HG02981 (cell line): ENCODE measurements around the gene LNPEP.
"Not testable (repeated sequence)": the region's sequence is repeated elsewhere in the genome, so short reads cannot be mapped to it uniquely, and the experiment has no call there.

ENCODE experiments used
- ATAC-seq: cut with Tn5 transposase; IDR thresholded peaks from one replicate; pipeline ENCODE4 v1.9.1; 2021; ENCODE audit warnings: mild to moderate bottlenecking, moderate library complexity; ENCODE audit not compliant: unreplicated experiment

LNPEP gene

DNA sequence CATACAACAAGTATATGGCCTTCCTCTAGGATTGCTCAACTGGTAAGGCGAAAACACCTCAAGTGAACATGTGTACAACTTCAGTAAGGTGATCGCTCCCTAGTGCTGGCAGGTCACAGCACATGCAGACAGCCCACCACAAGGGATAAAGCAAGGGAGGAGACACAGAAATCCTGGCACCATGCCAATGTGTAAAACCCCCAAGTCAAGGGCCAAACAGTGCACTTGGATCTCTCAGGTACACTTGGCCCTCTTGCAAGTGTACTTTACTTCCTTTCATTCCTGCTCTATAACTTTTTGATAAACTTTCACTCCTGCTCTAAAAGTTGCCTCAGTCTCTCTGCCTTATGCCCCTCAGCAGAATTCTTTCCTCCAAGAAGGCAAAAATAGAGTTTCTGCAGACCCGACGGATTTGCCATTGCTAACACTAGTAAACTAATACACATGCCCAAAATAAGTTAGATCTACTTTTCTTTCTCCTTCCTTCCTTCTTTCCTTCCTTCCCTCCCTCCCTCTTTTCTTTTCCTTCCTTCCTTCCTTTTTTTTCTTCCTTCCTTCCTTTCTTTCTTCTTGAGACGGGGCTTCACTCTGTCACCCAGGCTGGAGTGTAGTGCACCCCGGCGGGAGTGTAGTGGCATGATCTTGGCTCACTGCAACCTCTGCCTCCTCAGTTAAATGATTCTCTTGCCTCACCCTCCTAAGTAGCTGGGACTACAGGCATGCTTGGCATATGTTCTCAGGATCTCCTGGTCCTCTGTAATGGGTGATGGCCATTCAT lies 6.8 kb upstream of the LNPEP start:
- ATAC-seq, result no peak

DNA sequence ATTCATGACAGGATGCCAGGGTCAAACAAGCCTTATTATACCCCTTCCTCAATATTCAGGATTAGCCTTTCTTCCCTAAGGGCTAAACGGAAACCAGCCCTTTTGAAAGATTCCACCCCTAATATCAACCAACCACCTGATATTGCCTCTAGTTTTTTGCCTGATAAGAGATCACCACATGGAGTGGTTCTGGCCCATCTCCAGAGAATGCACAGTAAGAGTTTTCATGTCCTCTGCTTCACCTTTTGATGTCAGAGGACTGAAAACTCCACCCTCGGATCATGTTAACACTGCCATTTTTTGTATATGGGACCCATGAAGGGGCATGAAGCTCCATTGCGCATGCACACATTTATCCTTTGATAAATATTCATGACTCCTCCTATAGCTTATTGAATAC lies 5.8 kb upstream of the LNPEP start:
- ATAC-seq, result no peak

DNA sequence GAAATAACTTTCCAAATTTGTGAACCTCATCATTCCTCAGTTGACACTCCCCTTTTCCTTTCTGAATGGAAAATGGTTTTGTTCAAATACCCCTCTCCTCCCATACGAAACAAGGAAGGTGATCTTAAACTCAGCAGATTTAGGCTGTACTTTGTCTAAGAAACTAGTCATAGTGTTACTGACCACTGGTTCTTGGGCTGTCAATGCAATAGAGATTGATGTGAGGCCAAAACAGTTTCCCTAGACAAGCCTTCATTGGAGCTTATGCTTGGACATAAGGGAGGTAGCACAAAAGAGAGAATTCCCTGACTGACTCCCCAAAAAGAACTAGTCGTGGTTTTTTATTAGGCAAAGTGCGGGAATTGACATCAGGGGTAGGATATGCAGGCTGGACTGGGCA lies 5.3 kb upstream of the LNPEP start:
- ATAC-seq, result no peak

DNA sequence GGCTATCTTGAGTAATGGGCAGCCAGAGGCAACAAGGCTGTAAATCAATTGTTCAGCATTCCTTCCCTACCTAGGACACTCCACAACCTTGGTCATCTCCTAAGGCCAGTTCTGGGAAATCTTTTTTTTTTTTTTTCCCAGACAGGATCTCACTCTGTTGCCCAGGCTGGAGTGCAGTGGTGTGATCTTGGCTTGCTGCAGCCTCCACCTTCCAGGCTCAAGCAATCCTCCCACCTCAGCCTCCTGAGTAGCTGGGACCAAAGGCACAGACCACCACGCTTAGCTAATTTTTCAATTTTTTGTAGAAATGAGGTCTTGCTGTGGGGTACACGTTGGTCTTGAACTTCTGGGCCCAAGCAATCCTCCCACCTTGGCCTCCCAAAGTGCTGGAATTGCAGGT lies 4.8 kb upstream of the LNPEP start:
- not testable (repeated sequence) for ATAC-seq

DNA sequence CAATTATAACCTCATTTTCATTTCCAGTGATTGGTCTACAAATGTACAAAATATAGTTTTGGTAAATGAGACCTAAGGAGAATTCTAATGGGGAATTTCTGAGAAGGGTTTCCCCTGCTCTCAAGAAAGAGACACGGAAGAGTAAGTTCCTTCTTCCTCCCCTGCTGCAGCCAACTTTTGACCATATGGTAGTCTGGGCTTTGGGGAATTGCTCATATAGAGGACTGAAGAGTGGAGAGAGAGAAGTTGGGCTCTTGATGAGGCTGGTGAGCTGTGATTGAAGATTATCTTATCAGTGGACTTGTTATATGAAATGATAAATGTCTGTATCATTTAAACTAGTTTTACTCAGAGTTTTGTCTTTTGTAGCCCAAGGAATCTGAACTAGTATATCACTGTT lies 4.3 kb upstream of the LNPEP start:
- ATAC-seq, result no peak

DNA sequence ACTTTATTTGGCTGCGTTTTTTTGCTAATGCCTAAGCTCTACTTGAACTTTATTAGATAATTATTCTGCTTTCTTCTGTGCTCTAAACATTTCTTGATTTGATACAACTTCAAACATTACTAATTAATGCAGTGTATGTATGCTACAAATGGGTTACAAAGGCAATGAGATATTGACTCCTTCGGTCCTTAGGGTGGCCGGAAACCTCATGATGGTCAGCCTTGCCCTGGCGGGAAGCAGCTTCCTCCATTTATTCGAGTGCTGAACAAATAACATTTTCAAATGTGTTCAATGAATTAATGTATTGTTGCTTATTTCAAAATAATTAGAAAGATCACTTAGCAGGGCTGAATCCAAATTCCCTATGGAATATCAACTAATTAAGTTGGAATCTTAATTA lies 3.9 kb upstream of the LNPEP start:
- no peak for ATAC-seq

DNA sequence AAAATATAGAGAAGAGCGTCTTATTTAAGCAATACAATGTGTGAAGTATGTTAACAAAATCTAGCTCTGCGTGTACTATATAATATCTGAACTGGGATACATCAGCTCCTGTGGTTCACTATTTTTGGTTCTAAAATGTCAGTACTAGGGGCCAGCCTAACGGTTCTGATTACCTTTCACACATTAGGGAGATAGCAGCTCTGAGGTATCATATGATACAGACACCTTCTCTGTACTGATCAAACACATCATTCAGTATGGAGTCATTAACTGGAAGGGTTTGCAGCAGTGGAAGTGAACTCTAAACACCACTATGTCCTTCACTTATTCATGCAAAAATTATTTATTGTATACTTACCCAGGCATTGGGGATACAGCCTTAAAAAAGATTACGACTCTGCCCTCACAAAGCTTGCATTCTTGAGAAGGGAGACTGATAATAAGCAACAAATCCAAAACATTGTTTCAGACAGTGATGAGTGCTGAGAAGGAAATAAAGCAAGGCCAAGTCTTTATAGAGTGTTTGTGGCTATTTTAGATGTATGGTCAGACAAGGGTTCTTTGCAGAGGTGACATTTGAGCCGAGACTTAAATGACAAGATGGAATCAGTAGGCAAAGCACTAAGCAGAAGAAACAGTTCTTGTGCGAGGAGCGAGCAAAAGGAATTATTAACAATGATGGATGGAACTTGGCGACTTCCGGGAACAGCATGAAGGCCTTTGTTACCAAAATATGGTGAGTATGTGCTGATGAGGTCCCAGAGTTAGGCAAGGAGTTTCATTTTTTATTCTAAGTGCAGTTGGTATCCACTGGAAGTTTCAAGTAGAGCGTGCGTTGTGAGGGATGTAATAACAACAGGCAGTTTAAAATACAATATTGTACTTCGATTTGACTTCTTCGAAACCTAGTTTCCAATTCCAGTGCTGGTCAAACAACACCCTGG lies 1.8 kb upstream of the LNPEP start:
- no peak for ATAC-seq

DNA sequence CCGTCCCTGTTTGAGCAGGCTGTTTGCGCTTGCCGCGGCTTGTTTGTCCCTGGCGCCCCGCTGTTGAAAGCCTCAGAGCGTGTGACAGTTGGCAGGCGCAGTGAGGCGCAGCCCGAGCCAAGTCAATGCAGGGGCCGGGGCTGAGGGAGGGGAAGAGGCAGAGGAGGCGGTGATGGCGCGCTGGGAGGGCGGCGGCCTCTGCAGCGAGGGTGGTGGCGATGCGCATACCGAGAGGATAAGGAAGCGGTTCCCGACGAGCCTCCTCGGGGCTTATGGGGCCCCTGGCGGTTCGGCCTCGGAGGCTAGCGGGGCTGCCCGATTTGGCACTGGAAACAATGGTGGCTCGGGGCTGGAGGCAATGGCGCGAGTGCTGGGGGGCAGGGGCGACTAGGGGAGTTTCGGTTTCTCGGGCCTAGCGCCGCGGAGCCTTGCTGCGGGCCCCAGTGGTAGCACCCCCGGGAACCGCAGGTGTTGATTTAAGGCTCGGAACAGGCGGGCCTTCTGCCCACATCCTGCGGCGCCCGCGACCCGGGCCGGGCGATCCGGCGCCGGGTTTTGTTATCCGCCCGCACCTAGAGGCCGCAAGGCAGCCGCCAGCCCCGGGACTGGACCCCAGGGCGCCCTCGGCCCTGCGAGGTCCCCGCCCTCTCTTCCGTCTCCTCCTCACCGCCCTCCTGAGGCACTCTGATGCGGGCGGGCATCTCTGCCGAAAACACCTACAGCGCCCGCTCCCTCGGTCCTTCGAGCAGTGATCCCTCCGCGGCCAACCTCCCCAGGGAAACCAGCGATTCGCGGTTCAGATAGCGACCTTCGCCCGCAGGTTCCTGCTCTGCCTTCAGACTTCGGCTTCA lies 947 bp upstream of the LNPEP start:
- ATAC-seq, result peak; percentile 60

DNA sequence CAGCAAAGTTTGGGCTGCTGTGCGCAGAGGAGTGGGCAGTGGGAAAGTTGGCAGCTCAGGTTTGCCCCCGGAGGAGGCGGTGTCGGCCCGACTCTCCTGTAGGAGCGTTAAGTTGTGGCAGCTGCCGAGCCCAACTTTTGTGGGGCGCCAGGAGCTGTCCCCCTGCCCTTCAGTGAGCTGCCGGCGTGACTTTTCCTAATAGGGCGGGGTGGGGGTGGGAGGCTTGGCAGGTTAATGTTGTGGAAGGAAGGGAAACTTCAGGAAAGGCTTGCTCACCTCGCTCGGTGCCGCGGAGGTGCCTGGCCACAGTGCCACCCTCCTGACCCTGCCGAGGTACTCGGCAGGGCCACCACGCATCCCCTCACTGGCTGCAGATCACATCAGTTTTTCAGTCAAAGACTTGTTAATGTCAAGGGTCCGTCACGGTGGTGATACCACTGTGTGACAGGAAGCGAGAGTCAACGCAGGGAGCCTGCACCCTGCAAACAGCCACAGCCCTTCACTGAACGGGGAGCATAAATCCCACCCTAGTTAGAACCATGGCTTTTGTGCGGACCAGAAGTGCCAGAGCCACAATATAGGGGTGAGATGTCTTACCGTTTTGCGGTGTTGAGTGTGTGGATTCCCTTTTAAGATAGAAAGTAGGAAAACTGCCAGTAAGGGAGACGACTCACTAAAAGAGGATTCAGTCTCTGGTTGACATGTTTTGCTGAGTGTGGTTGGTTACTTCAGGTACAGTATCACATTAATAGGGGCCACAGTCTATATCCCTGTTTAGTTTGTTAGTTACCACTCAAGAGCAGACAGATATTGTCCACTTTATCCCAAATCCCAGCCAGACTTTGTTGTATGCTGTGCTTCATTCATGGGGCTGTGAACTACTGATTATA lies 796 bp downstream of the LNPEP start:
- peak; percentile 28 for ATAC-seq

DNA sequence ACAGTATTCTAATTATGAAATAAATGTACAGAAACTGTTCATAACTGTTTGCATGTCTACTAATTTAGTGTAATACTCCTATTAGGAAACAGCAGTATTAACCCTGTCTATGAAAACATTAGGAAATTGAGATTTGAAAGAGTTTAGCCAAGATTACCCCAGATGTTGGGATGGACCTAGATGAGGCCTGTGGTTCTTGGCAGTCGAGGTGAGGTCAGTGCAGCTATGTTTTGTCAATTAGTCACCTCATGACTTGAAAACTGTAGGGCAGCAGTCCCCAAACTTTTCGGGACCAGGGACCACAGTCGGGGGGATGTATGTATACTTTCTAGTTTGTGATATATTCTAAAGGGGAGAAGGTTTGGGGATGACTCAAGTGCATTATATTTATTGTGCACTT lies 4.7 kb downstream of the LNPEP start:
- ATAC-seq, result no peak

DNA sequence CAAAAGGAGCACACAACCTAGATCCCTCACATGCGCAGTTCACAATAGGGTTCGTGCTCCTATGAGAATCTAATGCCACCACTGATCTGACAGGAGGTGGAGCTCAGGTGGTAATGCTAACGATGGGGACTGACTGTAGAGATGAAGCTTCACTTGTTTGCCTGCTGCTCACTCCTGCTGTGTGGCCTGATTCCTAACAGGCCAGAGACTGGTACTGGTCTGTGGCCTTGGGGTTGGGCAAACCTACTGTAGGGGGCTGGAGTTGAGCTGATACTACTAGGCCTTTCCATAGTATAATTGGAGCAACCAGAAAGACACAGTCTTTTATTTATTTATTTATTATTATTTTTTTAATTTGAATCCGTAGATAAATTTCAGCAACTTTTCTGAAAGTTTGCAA lies 5.3 kb downstream of the LNPEP start:
- no peak for ATAC-seq

DNA sequence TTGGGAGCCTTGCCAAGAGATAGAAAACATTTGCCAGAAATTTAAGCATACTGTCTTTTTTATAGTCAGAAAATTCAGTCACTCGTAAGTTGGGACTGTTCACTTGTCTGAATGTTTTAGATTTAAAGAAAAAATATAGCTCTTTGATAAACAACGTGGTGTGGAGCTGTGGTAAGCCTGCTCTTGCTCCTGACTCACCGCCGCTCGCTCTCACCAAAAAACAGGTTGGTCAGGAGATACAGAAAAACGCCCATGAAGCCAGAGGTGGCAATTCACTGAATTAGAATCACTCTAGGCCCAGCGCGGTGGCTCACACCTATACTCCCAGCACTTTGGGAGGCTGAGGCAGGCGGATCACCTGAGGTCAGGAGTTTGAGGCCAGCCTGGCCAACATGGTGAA lies 6.2 kb downstream of the LNPEP start:
- ATAC-seq, result no peak

DNA sequence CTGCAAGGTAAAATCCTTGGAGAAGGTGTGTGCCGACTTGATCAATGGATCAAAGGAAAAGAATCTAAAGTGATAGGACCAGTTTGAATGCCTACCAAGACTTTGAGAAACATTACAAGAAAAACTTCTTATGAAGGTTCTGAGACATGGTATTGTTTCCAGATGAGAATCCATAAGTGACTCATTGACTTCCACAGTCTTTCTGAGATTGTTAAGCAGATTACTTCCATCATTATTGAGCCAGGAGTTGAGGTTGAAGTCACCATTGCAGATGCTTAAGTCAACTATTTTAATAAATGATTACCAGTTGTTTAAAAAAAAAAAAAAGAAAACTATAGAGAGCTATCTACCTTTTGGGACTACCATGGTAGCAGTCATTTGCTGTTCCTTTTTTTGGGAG lies 7.0 kb downstream of the LNPEP start:
- ATAC-seq, result no peak

DNA sequence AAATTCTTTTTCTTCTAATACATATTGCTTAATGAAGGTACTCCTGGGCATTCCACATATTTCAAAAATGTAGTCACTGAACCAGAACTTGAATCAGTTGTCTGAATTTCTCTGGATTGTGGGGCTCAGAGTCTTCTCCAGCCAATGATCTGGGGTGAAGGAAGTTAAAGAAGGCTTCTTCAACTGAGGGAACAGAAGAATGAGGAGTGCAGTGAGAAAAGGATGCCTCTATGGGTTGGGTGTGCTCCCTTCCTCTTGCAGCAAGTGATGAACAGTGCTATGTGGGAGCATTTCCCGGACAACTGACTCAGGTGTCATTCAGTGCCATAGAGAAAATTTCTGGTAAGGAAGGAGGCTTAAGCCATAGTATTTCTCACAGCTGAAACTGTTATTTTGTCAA lies 7.9 kb downstream of the LNPEP start:
- no peak for ATAC-seq

DNA sequence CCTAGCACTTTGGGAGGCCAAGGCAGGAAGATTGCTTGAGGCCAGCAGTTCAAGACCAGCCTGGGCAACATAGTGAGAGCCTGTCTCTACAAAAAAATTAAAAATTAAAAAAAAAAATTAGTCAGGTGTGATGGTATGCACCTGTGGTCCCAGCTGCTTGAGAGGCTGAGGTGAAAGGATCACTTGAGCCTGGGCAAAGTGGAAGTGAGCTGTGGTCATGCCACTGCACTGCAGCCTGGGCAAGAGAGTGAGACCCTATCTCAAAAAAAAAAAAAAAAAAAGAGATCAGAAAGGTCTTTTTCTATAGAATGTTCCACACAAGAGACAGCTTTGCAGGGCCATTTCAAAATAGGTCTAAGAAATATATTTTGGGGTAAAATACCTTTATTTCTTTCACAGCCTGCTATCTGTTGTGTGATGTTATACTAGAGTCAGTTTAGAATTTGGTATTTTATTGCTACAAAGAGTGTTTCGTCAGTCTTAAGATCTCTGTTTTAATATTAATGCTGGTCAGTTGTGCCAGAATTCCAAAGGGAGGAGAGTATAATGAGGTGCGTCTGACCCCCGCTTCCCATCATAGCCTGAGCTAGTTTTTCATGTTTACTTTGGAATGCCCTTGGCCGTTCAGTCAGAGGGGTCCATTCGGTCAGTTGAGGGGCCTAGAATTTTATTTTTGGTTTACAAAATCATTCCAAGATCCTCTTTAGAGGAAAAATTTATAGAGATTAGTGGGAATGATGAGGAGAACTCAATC lies 9.4 kb downstream of the LNPEP start:
- ATAC-seq, result no peak

DNA sequence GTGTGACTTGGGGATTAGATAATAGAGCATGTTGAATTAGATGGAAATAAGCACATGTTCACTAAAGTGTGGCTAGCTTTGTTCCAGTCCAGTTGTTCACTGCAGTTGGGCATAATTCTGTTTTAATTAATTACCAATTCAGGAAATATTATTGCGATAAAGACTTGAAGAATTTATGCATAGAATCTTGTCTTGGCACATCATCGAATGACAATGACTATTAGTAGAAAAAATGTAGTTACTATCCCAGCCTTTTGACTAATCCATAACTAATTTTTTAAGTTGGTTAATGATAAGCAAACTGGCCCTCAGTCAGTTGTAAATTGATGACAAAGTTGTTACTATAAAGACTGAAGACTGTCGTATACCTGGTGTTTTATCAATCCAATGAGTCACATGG lies 10.5 kb downstream of the LNPEP start:
- no peak for ATAC-seq

DNA sequence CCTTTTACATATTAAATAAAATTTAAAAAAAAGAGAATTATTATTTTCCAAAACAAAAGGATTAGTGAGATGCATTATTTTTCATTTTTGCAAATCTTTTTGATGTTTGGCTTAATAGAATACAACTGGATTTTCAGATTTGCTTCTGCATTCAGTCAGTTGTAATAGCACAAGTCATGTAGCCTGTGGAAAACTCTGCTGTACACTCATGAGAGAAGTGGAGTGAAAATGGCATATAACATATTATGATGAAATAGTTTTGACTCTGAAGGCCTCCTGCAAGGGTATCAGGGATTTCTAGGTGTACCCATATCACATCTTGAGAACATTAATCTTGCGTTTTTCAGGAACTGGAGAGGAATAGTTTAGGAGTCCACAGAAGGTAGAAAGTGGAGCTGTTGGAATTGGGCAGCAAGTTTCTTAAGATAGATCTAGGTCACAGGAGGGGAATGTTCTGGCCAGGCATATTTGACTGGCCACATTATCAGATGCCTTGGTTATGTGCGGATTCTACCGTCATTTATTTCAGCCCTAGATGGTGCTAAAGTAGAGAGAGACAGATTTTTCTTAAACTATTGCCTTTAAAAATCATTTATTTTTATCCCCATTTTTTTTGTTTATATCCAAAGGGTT lies 16.4 kb downstream of the LNPEP start:
- no peak for ATAC-seq

DNA sequence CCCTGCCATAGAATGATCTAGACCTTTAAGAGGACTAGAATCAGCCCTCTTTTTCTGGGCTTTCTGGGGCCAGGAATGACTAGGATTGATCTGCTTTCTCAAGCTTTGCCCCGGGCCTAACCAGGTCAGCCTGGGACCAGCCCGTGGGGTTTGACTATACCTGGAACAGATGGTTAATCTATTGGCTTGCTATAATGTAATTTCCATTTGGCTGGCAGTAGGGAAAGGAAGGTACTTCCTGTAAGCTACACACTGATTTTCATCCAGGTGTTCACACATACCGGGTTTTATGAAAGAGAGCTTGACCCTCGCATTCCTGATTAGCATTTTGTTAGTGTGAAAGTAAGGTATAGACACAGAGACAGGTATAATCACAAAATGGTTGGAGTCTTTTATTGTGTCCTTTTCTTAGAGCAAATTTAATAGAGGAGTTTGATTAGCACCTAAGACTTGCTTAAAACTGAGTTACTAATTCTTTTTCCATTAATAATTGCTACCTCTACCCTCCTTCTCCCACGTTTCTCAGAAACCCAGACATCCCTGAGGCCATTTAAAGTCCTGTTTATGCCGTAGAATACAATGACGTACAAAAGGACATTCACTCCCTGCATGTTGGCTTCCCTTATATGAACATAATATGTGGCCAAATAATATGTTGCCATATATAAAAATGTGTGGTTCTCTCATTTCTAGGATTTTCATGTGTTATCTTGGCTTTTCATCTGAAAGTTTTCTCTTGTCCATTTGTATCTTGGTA lies 17.3 kb downstream of the LNPEP start:
- ATAC-seq, result no peak
